NCI-H510A treated with DMSO at 0.1 percent for 48 hours (cell line): ENCODE results near the gene TGM3.

Experiments used
- DNase-seq: peaks from one replicate; lab custom pipeline; 2025; lab: John Stamatoyannopoulos, UW

The TGM3 gene

GRCh38 chr20:2305479-2305878, 9.7 kb downstream of the TGM3 start:
- DNase-seq, result no peak

DNA sequence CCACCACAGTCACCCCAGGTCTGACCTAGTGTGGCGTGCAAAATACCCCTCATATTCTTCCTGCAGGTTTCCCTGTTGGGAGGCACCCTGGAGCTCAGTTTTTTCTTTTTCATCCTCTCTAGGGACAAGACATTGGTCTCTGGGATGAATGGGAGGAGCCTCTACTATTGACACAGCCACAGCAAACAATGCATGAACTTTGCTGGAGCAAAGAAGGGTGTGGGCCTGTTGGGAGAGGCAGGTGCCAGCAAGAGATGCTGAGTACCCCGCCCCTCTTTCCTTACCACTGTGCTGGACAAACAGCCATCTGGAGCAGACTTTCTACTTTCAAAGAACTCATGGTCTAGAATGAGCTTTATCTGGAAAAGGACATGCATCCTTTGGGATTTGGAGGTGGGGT, 10.1 kb downstream of the TGM3 start:
- DNase-seq, result peak; percentile 99

DNA sequence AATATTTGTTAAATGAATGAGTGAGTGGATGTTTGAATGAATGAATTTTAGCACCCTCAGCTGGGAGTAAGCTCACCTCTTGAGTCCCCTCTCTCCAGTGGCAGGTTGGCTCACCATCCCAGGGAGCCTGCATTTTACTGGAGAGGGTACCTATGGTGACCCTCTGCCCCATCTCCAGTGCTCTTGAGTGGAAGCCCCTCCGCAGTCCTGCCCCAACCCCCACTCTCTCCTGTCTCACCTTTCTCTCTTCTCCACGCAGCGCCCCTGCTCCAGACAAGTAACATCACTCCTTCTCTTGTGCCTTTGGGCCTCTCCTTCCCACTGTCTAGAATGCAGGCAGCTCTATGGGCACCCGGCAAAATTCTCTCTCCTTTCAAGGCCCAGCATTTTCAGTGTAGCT, 11.3 kb downstream of the TGM3 start:
- no peak for DNase-seq

GRCh38 chr20:2311329-2311728, 15.5 kb downstream of the TGM3 start:
- DNase-seq, result no peak

GRCh38 chr20:2312876-2313275, 17.1 kb downstream of the TGM3 start:
- DNase-seq, result no peak

DNA sequence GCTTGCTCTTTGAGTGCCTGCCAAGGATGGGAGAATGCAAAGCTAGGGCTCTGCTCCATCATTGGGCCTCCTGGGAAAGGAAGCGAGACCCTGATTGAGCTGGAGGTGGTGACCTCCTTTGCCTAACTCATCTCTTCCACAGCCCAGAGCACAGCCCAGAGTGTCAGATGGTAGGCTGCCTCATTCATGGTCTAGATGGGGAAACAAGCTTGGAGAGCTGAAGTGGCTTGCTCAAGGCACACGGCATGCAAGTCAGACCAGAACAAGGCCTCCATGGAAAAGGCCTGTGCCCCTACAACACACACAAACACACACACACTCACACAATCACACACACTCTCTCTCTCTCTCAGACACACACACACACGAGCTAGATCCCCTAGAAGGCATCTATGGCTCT, 17.5 kb downstream of the TGM3 start:
- no peak for DNase-seq

DNA sequence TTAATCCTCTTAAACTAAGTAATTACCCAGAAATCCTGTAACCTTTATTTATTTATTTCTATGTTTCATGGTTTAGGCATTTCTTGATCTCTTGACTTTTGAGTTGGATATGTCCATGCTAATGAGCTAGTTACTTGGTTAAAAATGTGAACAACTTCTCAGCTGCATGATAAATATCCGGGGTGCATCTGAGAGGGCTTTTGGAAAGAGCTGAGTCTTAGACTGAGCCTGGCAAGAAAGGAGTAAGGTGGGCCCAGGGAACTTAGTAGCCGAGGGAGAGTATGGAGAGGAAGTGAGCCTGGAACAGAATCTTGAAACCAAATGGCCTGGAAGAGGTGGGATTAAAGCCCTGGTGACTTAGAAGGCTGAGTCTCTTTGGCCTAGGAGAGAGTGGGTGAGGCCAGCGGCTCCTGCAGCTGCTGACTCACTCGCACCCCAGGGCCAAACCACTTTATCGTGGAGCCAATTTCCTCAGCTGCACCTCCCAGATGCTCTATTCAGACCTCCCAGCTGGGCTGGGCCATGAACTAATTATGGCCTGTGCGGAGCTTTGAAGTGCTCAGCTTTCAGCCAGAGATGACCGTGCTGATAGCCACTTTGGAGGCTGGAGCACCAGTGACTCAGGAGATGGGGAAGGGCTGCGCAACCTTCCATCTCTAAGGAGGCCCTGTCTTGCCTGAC, 19.1 kb downstream of the TGM3 start:
- DNase-seq, result peak; percentile 77

GRCh38 chr20:2315440-2315778, 19.6 kb downstream of the TGM3 start:
- no peak for DNase-seq

DNA sequence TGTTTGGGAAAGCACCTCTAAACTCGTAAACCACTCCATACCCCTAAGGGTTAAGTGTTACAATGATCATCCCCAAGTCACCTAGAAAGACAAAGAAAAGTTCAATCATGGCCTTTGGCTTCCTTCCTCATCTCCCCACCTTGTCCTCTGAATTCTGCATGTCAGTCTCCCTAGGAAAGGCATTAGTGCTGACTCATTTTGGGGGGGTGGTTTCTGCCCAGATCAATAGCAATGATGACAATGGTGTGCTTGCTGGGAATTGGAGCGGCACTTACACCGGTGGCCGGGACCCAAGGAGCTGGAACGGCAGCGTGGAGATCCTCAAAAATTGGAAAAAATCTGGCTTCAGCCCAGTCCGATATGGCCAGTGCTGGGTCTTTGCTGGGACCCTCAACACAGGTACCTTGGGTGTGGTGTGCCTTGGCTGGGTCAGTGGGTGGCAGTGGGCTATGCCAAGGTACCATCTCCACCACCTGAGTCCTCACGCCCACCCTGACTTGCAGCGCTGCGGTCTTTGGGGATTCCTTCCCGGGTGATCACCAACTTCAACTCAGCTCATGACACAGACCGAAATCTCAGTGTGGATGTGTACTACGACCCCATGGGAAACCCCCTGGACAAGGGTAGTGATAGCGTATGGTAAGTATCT, 21.2 kb downstream of the TGM3 start:
- no peak for DNase-seq

DNA sequence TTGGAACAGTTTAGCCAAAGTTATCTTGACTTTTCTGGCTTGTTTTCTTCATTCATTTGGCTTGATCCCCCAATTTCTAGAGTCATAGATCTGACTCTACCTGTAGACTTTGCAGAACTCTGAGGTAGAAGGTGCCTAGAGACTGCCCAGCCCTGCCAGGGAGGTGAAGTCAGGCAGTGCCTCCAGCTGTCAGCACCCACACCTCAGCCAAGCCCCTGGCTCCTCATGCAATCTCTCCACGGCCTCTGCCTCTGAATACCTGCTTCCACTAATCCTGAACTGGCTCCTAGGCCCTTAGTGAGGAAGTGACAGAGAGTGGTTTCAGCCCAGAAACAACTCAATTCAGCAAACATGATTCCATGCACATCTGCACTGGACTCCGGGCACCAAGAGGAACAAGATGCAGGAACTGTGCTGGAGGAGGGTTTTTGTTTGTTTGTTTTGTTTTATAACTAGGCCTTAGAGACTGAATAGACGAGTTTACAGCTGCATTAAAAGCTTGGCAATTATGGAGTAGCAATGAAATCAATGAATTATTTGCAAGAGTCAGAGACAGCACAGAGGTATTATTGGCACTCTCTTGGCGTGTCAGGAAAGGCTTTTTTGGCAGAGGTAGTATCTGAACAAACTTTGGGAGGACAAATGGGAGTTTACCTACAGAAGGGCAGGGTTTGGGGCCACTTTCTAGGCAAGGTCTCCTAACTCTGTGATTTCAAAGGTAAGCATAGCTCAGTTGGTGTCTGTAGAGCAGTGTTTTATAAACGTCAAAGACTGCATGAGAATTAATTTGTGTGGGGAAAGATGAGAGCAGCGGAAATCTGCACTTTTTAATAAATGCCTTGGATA, 25.2 kb downstream of the TGM3 start:
- no peak for DNase-seq

DNA sequence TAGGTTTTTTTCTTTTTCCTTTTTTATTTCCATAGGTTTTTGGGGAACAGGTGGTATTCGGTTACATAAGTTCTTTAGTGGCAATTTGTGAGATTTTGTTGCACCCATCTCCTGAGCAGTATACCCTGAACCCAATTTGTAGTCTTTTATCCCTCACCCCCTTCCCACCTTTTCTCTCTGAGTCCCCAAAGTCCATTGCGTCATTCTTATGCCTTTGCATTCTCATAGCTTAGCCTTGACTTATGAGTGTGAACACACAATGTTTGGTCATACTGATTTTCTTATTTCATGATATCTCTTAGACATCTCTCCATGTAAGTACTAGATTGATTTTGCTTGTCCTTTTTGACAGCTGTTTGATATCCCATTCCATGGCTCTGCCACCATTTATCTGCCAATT, 27.2 kb downstream of the TGM3 start:
- DNase-seq, result no peak

DNA sequence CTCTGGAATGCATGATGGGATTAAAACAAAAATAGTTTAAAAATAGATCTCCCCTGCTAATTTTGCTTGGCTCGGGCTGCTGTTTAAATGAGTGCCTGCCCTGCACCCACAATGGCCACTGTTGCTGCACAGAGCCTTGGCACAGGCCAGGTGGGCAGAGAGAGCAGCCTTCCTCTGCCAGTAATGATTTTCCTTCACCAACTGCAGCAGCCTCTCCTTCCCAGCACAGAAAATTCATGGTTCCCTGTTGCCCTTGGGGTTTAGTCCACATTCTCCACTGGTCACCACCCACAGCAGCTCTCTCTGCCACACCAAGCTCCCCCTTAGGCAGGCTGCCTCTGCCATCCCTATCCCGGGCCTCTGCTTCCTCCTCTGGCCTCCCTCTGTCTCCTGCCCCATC, 30.2 kb downstream of the TGM3 start:
- DNase-seq, result no peak

GRCh38 chr20:2327620-2328555, 32.1 kb downstream of the TGM3 start:
- DNase-seq, result no peak

GRCh38 chr20:2329286-2329685, 33.5 kb downstream of the TGM3 start:
- no peak for DNase-seq

DNA sequence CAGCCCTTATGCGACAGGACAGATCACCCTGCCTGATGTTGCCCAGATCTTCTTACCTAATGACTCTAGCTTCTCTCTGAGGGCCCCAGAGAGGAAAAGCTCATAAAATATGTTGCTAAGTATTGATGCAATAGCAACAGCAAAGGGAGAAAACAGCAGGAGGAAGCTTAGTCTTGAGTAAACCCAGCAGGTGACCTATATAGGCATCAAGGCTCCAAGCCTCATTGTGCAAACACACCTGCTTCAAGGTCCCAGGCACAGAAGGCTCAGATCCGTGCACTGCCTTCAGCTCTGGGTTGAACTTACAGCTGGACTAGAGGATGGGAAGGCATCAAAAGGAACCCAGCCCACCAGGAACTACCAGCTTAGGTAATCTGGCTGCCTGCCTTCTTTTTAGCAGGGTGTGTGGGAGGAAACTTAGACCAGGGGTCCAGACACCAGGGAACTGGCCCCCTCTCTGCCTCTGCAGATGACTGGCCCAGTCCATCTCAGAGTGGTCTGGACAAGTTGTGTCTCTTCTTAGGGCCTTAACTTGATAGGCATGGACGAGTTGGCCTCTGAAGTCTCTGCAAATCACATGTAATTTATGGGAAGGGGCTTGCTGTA, 34.4 kb downstream of the TGM3 start:
- DNase-seq, result peak; percentile 98

GRCh38 chr20:2331106-2331505, 35.3 kb downstream of the TGM3 start:
- no peak for DNase-seq

DNA sequence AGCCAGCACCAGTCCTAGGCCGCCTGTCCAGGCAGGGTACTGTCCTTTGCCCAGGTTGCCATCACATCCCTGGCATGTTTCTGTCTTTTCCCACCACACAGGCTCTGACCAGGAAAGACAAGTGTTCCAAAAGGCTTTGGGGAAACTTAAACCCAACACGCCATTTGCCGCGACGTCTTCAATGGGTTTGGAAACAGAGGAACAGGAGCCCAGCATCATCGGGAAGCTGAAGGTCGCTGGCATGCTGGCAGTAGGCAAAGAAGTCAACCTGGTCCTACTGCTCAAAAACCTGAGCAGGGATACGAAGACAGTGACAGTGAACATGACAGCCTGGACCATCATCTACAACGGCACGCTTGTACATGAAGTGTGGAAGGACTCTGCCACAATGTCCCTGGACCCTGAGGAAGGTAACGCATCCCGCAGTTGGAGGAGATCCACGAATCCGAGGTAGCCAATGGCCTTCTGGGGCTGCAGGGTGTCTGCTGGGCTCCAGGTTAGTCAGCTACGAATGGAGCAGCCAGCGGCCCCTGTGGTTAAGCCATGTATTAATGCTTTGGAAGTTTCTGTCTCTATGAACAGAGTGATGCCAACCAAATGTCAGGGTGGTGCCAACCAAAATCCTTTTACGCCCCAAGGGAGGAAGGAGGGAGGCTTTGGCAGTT, 36.2 kb downstream of the TGM3 start:
- DNase-seq, result no peak

GRCh38 chr20:2332711-2333110, 36.9 kb downstream of the TGM3 start:
- no peak for DNase-seq

DNA sequence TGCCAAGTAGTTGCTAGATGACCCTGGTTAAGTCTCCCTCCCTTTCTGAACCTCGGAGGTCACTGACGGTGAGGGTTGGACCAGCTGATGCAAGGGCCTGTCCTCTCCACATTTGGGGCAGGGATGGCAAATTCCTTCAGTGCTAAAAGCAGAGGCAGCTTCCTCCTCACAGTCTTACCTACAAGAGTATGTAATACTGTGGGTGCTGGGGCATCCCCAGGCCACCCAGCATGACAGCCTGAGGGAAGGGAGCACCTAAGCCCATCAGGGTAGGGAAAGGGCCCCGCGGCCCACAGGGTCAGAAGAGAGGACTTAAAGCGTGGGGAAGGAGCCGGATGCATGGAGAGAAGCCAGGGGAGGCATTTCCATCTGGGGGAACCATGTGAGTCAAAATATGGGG, 38.0 kb downstream of the TGM3 start:
- no peak for DNase-seq

GRCh38 chr20:2335096-2335870, 39.5 kb downstream of the TGM3 start:
- no peak for DNase-seq
